B cell (primary cell): ENCODE data around the gene KRT72. TPM values are rescaled to one million over a fixed set of nuclear protein-coding genes. Genes with fewer than 3 reads are reported as not detected.

Source experiments
- ATAC-seq: fragments of 200-7000 bp; cut with Tn5 transposase; one replicate; pipeline ENCODE4 v1.10.0; 2021; ENCODE audit warnings: low read depth, mild to moderate bottlenecking, moderate number of reproducible peaks, moderate library complexity
- CTCF ChIA-PET: fragments of 350-600 bp; sonication (Branson Sonifier 250); formaldehyde crosslinking; loops from one replicate; lab custom pipeline; 2021; ENCODE audit warnings: antibody characterized with exemption, inconsistent platforms; lab: Charles Lee
- POLR2A ChIA-PET: fragments of 350-600 bp; sonication (Branson Sonifier 250); formaldehyde crosslinking; loops from one replicate; lab custom pipeline; 2021; ENCODE audit warnings: antibody characterized with exemption; lab: Charles Lee
- DNase-seq: peaks from one replicate; pipeline ENCODE4 v3.0.0; 2013
- H2AFZ ChIP-seq: 2 replicates; pipeline ENCODE4 v1.6.1; 2012; ENCODE audit warnings: mild to moderate bottlenecking, low read depth, low read length; ENCODE audit not compliant: insufficient read depth, poor library complexity, severe bottlenecking
- H3K27ac ChIP-seq, 2 donors: 1 replicate in 1 of 2; 2 replicates in 1 of 2; pipeline ENCODE4 v1.5.1; 2012 to 2013; ENCODE audit warnings: low read length in 2 of 2, mild to moderate bottlenecking in 2 of 2, moderate library complexity in 1 of 2
- H3K27me3 ChIP-seq, 4 experiments: fragments of 200-600 bp in 1 of 4; sonication (generic) in 1 of 4; replicated peaks in 1 of 4; 1 replicate in 2 of 4; 2 replicates in 2 of 4; pipeline versions ENCODE4 v1.6.1 to v1.7.0; 2013 to 2016; ENCODE audit warnings: low read length in 3 of 4, mild to moderate bottlenecking in 2 of 4, mixed read lengths in 1 of 4, moderate library complexity in 1 of 4; ENCODE audit not compliant: insufficient read depth in 4 of 4, control insufficient read depth in 3 of 4; ENCODE audit errors: control extremely low read depth in 1 of 4
- H3K36me3 ChIP-seq, 2 experiments: replicated peaks in 1 of 2; 1 replicate in 1 of 2; 2 replicates in 1 of 2; pipeline versions ENCODE4 v1.6.1 to v1.7.1; 2013; ENCODE audit warnings: low read length in 1 of 2; ENCODE audit not compliant: insufficient read depth in 2 of 2, control insufficient read depth in 1 of 2; ENCODE audit errors: control extremely low read depth in 1 of 2, extremely low read depth in 1 of 2
- H3K4me1 ChIP-seq, 2 donors: fragments of 200-600 bp in 1 of 2; sonication (generic) in 1 of 2; 1 replicate in 1 of 2; 2 replicates in 1 of 2; pipeline versions ENCODE4 v1.5.1 to v1.6.1; 2013 to 2017; ENCODE audit warnings: low read length in 2 of 2; ENCODE audit not compliant: control insufficient read depth in 2 of 2, insufficient read depth in 2 of 2
- H3K4me2 ChIP-seq: replicated peaks from 2 replicates; pipeline ENCODE3; 2012; ENCODE audit warnings: mild to moderate bottlenecking, low read depth, low read length; ENCODE audit not compliant: poor library complexity, severe bottlenecking
- H3K4me3 ChIP-seq, 5 experiments: fragments of 200-600 bp in 1 of 5; sonication (generic) in 1 of 5; 1 replicate in 3 of 5; 2 replicates in 2 of 5; pipeline versions ENCODE4 v1.5.1 to v1.7.0; 2011 to 2016; ENCODE audit warnings: low read length in 4 of 5, mild to moderate bottlenecking in 4 of 5, low read depth in 2 of 5, control low read depth in 1 of 5, moderate library complexity in 1 of 5; ENCODE audit not compliant: insufficient read depth in 1 of 5; ENCODE audit errors: control extremely low read depth in 1 of 5, extremely low read depth in 1 of 5
- H3K79me2 ChIP-seq: fragments of 200-600 bp; sonication (generic); one replicate; pipeline ENCODE4 v1.6.0; 2016; ENCODE audit warnings: low read length; ENCODE audit not compliant: control insufficient read depth, insufficient read depth
- H3K9ac ChIP-seq: fragments of 200-600 bp; sonication (generic); 2 replicates; pipeline ENCODE4 v1.6.1; 2017; ENCODE audit warnings: mild to moderate bottlenecking, low read length, moderate library complexity
- H3K9me3 ChIP-seq, 3 donors: one replicate each; pipeline versions ENCODE4 v1.6.1 to v1.7.1; 2013; ENCODE audit warnings: low read length in 2 of 3; ENCODE audit not compliant: control insufficient read depth in 2 of 3, insufficient read depth in 1 of 3; ENCODE audit errors: control extremely low read depth in 1 of 3
- H4K20me1 ChIP-seq: 2 replicates; pipeline ENCODE4 v1.6.0; 2012; ENCODE audit warnings: mild to moderate bottlenecking, low read length; ENCODE audit not compliant: insufficient read depth, control insufficient read depth, poor library complexity, severe bottlenecking
- H3K27ac Mint-ChIP-seq: one replicate; pipeline ENCODE4 v1.8.0; 2021; ENCODE audit warnings: mixed read lengths
- H3K27me3 Mint-ChIP-seq: one replicate; pipeline ENCODE4 v1.8.0; 2021; ENCODE audit warnings: mixed read lengths
- H3K4me1 Mint-ChIP-seq: one replicate; pipeline ENCODE4 v1.8.0; 2021; ENCODE audit warnings: mixed read lengths
- H3K4me3 Mint-ChIP-seq: one replicate; pipeline ENCODE4 v1.8.0; 2021; ENCODE audit warnings: mixed read lengths
- H3K9me3 Mint-ChIP-seq: one replicate; pipeline ENCODE4 v1.8.0; 2022; ENCODE audit warnings: mixed read lengths; ENCODE audit not compliant: insufficient read depth
- EZH2 ChIP-seq: IDR thresholded peaks from 2 replicates; pipeline ENCODE4 v1.6.1; 2012; ENCODE audit warnings: borderline replicate concordance, low read depth, mild to moderate bottlenecking, moderate library complexity, low read length; ENCODE audit not compliant: insufficient read depth, poor library complexity, severe bottlenecking
- WGBS: methylation state at CpG from one replicate; pipeline ENCODE4 v1.1.5; 2013; ENCODE audit warnings: missing lambda C conversion rate; ENCODE audit not compliant: insufficient coverage; 5-methylcytosine and 5-hydroxymethylcytosine counted together
- intact Hi-C: fragments of 100-400 bp; cut with micrococcal nuclease; formaldehyde crosslinking; loops from one replicate; pipeline ENCODE4 v1.10.0; 2022
- polyA plus RNA-seq: library from polyadenylated mRNA; depleted of rRNA; stranded (reverse); fragments of >200 nt; gene quantifications from 2 replicates; pipeline ENCODE4 v1.2.3, GENCODE V29; 2012
- total RNA-seq, 2 donors: library from RNA; stranded (reverse); fragments of 120-200 nt in 1 of 2; gene quantifications; 1 replicate in 1 of 2; 2 replicates in 1 of 2; pipeline versions ENCODE4 v1.2.3 to v1.2.4, GENCODE V29; 2013 to 2022
- TF ChIP-seq, protein P1 (sequence below): fragments of 200-600 bp; IDR thresholded peaks from one replicate; pipeline ENCODE4 v1.8.0; 2022; ENCODE audit warnings: antibody characterized with exemption, mild to moderate bottlenecking

Gene KRT72
- total and polyA plus RNA-seq, 2 donors (not counting 1 experiment from before 2014, with no cell fraction given) = 0.04 TPM; not detected in 1

DNA sequence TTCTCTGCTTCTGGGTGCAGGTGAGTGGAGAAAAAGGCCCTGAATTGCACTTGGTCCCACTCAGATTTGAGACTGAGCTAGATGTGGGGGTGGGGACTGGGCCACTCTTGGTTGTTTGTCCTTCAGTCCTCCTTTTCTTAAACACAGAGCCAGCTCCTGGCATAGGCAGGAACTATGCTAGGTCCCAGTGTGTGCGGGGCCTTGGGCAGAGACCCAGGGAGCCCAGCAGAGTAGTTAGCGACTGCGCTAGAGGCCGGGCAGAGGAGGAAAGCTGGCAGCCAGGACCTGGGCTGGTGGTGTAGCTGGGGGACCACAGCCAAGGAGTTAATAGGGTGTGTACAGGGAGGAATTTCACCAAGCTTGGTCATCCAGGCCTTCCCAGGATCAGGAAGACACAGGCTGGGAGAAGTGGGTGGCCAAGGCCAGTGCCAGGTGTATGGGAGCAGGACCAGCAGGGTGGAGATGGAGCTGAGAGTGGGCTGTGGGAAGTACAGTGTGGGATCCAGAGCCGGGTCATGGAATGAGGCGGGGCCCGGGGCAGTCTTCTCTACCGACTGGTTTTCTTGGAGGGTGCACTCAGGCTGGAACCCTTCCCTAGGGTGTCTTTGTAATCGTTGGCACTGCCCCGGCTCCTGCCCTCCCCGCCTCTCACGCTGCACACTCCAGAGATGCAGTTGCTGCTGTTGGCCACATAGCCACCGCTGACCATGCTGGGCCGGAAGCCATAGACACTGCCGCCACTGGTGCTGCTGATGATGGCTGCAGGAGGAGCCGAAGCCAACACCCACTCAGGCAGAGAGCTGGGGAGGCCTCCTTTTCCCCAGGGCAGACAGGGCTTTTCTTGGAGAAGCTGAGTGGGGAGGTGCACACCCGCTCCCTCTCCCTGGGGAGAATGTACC, 57.0 kb downstream of the KRT72 start:
- no peak for ATAC-seq
- POLR2A ChIA-PET = no interaction called here
- no peaks in the 10 kb centered on the region for H3K27me3 ChIP-seq
- Mint-ChIP-seq H3K27me3 (peaks cover 15% of the 10 kb centered on the region), H3K9me3 (no peaks in the 10 kb centered on the region), H3K4me1 (no peaks in the 10 kb centered on the region), H3K27ac (no peak overlapping the region), H3K4me3 (no peak overlapping the region)
- H3K4me3 ChIP-seq = no peak overlapping the region
- no peaks in the 10 kb centered on the region for H4K20me1 ChIP-seq
- H3K4me2 ChIP-seq = no peak overlapping the region
- DNase-seq = no peak
- CTCF ChIA-PET = no interaction called here
- no peaks in the 10 kb centered on the region for H3K79me2 ChIP-seq
- H3K9ac ChIP-seq = no peak overlapping the region
- H3K9me3 ChIP-seq = peaks cover 0 to 6% (median 0%) of the 10 kb centered on the region in 3 donors
- WGBS = 94% methylated on average over 17 of the region's 17 CpGs
- no peak overlapping the region for H2AFZ ChIP-seq
- H3K4me1 ChIP-seq = no peaks in the 10 kb centered on the region
- no peaks in the 10 kb centered on the region for H3K36me3 ChIP-seq
- intact Hi-C loops = no loop called here
- H3K27ac ChIP-seq = no peak overlapping the region
- no peak for TF ChIP-seq EZH2
- TF ChIP-seq, protein P1, sequence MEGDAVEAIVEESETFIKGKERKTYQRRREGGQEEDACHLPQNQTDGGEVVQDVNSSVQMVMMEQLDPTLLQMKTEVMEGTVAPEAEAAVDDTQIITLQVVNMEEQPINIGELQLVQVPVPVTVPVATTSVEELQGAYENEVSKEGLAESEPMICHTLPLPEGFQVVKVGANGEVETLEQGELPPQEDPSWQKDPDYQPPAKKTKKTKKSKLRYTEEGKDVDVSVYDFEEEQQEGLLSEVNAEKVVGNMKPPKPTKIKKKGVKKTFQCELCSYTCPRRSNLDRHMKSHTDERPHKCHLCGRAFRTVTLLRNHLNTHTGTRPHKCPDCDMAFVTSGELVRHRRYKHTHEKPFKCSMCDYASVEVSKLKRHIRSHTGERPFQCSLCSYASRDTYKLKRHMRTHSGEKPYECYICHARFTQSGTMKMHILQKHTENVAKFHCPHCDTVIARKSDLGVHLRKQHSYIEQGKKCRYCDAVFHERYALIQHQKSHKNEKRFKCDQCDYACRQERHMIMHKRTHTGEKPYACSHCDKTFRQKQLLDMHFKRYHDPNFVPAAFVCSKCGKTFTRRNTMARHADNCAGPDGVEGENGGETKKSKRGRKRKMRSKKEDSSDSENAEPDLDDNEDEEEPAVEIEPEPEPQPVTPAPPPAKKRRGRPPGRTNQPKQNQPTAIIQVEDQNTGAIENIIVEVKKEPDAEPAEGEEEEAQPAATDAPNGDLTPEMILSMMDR = no peak

DNA sequence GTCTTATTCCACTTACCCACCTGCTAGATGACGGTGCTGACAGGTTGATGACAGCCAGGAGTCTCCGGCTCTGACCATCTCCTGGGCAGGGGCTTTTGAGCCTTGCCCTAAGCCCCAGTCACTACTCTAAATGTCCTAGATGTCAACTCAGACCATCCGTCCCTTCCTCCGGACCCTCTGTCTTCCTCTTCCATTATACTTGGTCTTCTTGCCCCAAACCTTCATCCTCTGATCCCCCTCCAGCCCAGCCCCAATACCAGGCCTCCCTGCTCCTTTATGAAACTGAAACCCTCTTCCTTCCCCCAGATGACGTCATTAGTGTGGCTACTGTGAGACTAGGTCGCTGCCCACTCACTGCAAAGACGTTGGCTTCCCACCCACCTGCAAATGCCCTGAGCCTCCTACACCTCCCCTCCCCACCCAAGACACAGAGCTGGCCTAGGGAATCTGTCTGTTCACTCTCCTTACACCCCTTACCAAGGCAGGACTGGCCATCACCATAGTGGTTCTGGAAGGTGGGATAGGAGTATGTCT, 58.4 kb downstream of the KRT72 start:
- H3K4me3 ChIP-seq = no peak overlapping the region
- no peak overlapping the region for H3K27ac Mint-ChIP-seq
- H3K36me3 ChIP-seq = no peaks in the 10 kb centered on the region
- no peaks in the 10 kb centered on the region for H3K79me2 ChIP-seq
- H3K27ac ChIP-seq = no peak overlapping the region
- no peaks in the 10 kb centered on the region for H4K20me1 ChIP-seq
- no peaks in the 10 kb centered on the region for H3K9me3 Mint-ChIP-seq
- no peaks in the 10 kb centered on the region for H3K4me1 Mint-ChIP-seq
- DNase-seq (no peak), ATAC-seq (no peak)
- peaks cover 0 to 6% (median 0%) of the 10 kb centered on the region in 3 donors for H3K9me3 ChIP-seq
- H2AFZ ChIP-seq = no peak overlapping the region
- CTCF ChIA-PET = no interaction called here
- TF ChIP-seq EZH2 = no peak
- TF ChIP-seq, protein P1 = no peak
- H3K4me3 Mint-ChIP-seq = no peak overlapping the region
- no peaks in the 10 kb centered on the region for H3K4me1 ChIP-seq
- H3K27me3 Mint-ChIP-seq = peaks cover 12% of the 10 kb centered on the region
- no peak overlapping the region for H3K9ac ChIP-seq
- intact Hi-C loops = no loop called here
- WGBS = 88% methylated on average over 6 of the region's 7 CpGs
- no peak overlapping the region for H3K4me2 ChIP-seq
- POLR2A ChIA-PET = no interaction called here
- H3K27me3 ChIP-seq = no peaks in the 10 kb centered on the region
